Measurements from ENCODE around the gene PKNOX1. TPM values are rescaled to one million over a fixed set of nuclear protein-coding genes. Genes with fewer than 3 reads are reported as not detected.

Gene PKNOX1
- total and polyA plus RNA-seq, 2 of the 13 experiments (the other 11 are each of a cell fraction or from before 2014, with no cell fraction given), result 7.9 to 16.2 TPM

- TF ChIP-seq PBX2 (CRISPR knock-in tag; IDR thresholded peaks at IDR 0.05) (no peak), SAP130 (CRISPR knock-in tag; IDR thresholded peaks at IDR 0.05; ENCODE audit: low read depth) (peak; percentile 53), CREB1 (IDR thresholded peaks at IDR 0.05) (no peak), CREB1 (CRISPR knock-in tag; IDR thresholded peaks at IDR 0.05) (no peak), DR1 (CRISPR knock-in tag; IDR thresholded peaks at IDR 0.05) (0 out of 2 replicates have a peak, but pooled peaks have one; percentile 30), HMG20A (CRISPR knock-in tag; IDR thresholded peaks at IDR 0.05; ENCODE audit: borderline replicate concordance) (no peak), ZNF292 (CRISPR knock-in tag; IDR thresholded peaks at IDR 0.05; ENCODE audit: borderline replicate concordance, low read depth) (peak; percentile 39; the same call in 1 of the 2 replicates), ZNF883 (CRISPR knock-in tag; IDR thresholded peaks at IDR 0.05; ENCODE audit: not compliant biosample characterization) (no peak), ZNF687 (CRISPR knock-in tag; IDR thresholded peaks at IDR 0.05) (peak; percentile 75), ZNF761 (CRISPR knock-in tag; conservative IDR thresholded peaks at IDR 0.05) (no peak), PPARG (CRISPR knock-in tag; conservative IDR thresholded peaks at IDR 0.05) (no peak), KDM5B (CRISPR knock-in tag; IDR thresholded peaks at IDR 0.05; ENCODE audit: borderline replicate concordance) (0 out of 2 replicates have a peak, but pooled peaks have one; percentile 25), PHF8 (CRISPR knock-in tag; IDR thresholded peaks at IDR 0.05) (peak; percentile 43; the same call in 1 of the 2 replicates), ZNF639 (CRISPR knock-in tag; conservative IDR thresholded peaks at IDR 0.05) (no peak), ZFX (CRISPR knock-in tag; IDR thresholded peaks at IDR 0.05; ENCODE audit: low read depth) (peak; percentile 67), HNF4G (IDR thresholded peaks at IDR 0.05; ENCODE audit: borderline replicate concordance, low read depth, low read length) (no peak), HNF4G (CRISPR knock-in tag; IDR thresholded peaks at IDR 0.05; ENCODE audit: borderline replicate concordance, low read depth) (no peak), GATAD2A (CRISPR knock-in tag; IDR thresholded peaks at IDR 0.05) (0 out of 2 replicates have a peak, but pooled peaks have one; percentile 18), IKZF4 (CRISPR knock-in tag; IDR thresholded peaks at IDR 0.05; ENCODE audit: borderline replicate concordance, low read depth, not compliant biosample characterization) (no peak), SKIL (CRISPR knock-in tag; IDR thresholded peaks at IDR 0.05; ENCODE audit: borderline replicate concordance) (no peak), ZNF564 (CRISPR knock-in tag; IDR thresholded peaks at IDR 0.05) (no peak), ZFY (CRISPR knock-in tag; IDR thresholded peaks at IDR 0.05) (peak; percentile 59), ZNF678 (CRISPR knock-in tag; IDR thresholded peaks at IDR 0.05) (no peak), TRIM24 (CRISPR knock-in tag; IDR thresholded peaks at IDR 0.05) (no peak)
These were observed 2.5 kb upstream of the PKNOX1 start (continued) for GRCh38 chr21:42971897-42972275.
